Upper lobe of right lung (tissue), 1 donor: ENCODE data around the gene B3GALT6. TPM values are rescaled to one million over a fixed set of nuclear protein-coding genes. Genes with fewer than 3 reads are reported as not detected.

Source experiments
- ATAC-seq: fragments of 200-7000 bp; cut with Tn5 transposase; one replicate; pipeline ENCODE4 v1.9.1; 2020; ENCODE audit warnings: mild to moderate bottlenecking, moderate library complexity
- DNase-seq: peaks from one replicate; pipeline ENCODE4 v3.0.0-alpha.2; 2020
- H3K27ac ChIP-seq: fragments of 200-600 bp; one replicate; pipeline ENCODE4 v1.8.0; 2022
- H3K27me3 ChIP-seq: fragments of 200-600 bp; one replicate; pipeline ENCODE4 v1.8.0; 2022; ENCODE audit warnings: mild to moderate bottlenecking
- H3K36me3 ChIP-seq: fragments of 200-600 bp; one replicate; pipeline ENCODE4 v1.8.0; 2022
- H3K4me1 ChIP-seq: fragments of 200-600 bp; one replicate; pipeline ENCODE4 v1.8.0; 2022
- H3K4me3 ChIP-seq: fragments of 200-600 bp; one replicate; pipeline ENCODE4 v1.8.0; 2022; ENCODE audit warnings: mild to moderate bottlenecking
- H3K9me3 ChIP-seq: fragments of 200-600 bp; one replicate; pipeline ENCODE4 v1.8.0; 2022
- CTCF ChIP-seq: fragments of 200-600 bp; IDR thresholded peaks from one replicate; pipeline ENCODE4 v1.8.0; 2022; ENCODE audit warnings: antibody characterized with exemption
- intact Hi-C: fragments of 100-400 bp; cut with DNase I; formaldehyde crosslinking; loops from one replicate; pipeline ENCODE4 v1.11.0; 2022
- total RNA-seq: library from RNA; stranded (reverse); fragmentation: NEBNext Ultra II Directional; extraction: Animal tissue kit (Norgen Biotek cat#: 25700); gene quantifications from one replicate; pipeline ENCODE4 v1.2.1, GENCODE V29; 2021
- donor health status: DM: no; HTN: yes; CAD: no; lungs with severe emphysema.

Gene B3GALT6
- total RNA-seq, 1 donor from 2014 or later = 16.7 TPM

- ATAC-seq = no peak
- no peaks in the 10 kb centered on the region for H3K9me3 ChIP-seq
- H3K27me3 ChIP-seq = peaks cover 27% of the 10 kb centered on the region
- no peak for DNase-seq
- no peaks in the 10 kb centered on the region for H3K36me3 ChIP-seq
- H3K4me3 ChIP-seq = no peak overlapping the region
- H3K4me1 ChIP-seq = no peaks in the 10 kb centered on the region
- intact Hi-C loops = no loop called here
- H3K27ac ChIP-seq = no peak overlapping the region
- no peak for TF ChIP-seq CTCF
Measured at GRCh38 chr1:1241588-1242219, 9.7 kb downstream of the B3GALT6 start.

GRCh38 chr1:1242461-1243265, 10.6 kb downstream of the B3GALT6 start:
- Histone ChIP-seq H3K4me3 (no peak overlapping the region), H3K27ac (no peak overlapping the region), H3K27me3 (peaks cover 27% of the 10 kb centered on the region), H3K4me1 (no peaks in the 10 kb centered on the region), H3K9me3 (no peaks in the 10 kb centered on the region), H3K36me3 (no peaks in the 10 kb centered on the region)
- TF ChIP-seq CTCF = no peak
- intact Hi-C loops = no loop called here
- ATAC-seq = no peak
- DNase-seq = no peak

GRCh38 chr1:1243266-1243660, 11.2 kb downstream of the B3GALT6 start:
- Histone ChIP-seq H3K27me3 (peaks cover 27% of the 10 kb centered on the region), H3K9me3 (no peaks in the 10 kb centered on the region), H3K36me3 (no peaks in the 10 kb centered on the region), H3K4me1 (no peaks in the 10 kb centered on the region), H3K4me3 (no peak overlapping the region), H3K27ac (no peak overlapping the region)
- no peak for ATAC-seq
- no peak for TF ChIP-seq CTCF
- DNase-seq = no peak
- intact Hi-C loops = no loop called here

- Histone ChIP-seq H3K27ac (no peak overlapping the region), H3K4me1 (no peaks in the 10 kb centered on the region), H3K27me3 (peaks cover 23% of the 10 kb centered on the region), H3K4me3 (no peak overlapping the region), H3K36me3 (no peaks in the 10 kb centered on the region), H3K9me3 (no peaks in the 10 kb centered on the region)
- ATAC-seq (no peak), DNase-seq (no peak)
- no peak for TF ChIP-seq CTCF
- intact Hi-C loops = no loop called here
Measured at GRCh38 chr1:1243807-1244191, 11.8 kb downstream of the B3GALT6 start.

- Histone ChIP-seq H3K36me3 (no peaks in the 10 kb centered on the region), H3K9me3 (no peaks in the 10 kb centered on the region), H3K27ac (no peak overlapping the region), H3K4me1 (no peaks in the 10 kb centered on the region), H3K27me3 (peaks cover 20% of the 10 kb centered on the region), H3K4me3 (no peak overlapping the region)
- TF ChIP-seq CTCF = no peak
- DNase-seq (no peak), ATAC-seq (no peak)
- intact Hi-C loops = no loop called here
Measured at GRCh38 chr1:1244192-1244811, 12.3 kb downstream of the B3GALT6 start.
